ENCODE measurements around the gene SPANXN4.

The SPANXN4 gene

GRCh38 chrX:143025628-143026027 is at the start of gene SPANXN4:
SPANXN4 (plus strand) TSS chrX:143025928; CDS start chrX:143026015, 87 bp downstream.
- DNase-seq (ENCODE audit: low spot score): no peak

- DNase-seq (ENCODE audit: low spot score): no peak
Observed at GRCh38 chrX:142977128-142977914, 48.4 kb upstream of the SPANXN4 start.

GRCh38 chrX:142978130-142978684 is 47.5 kb upstream of the SPANXN4 start:
- no peak for DNase-seq (ENCODE audit: low spot score)

- DNase-seq (ENCODE audit: low spot score): no peak
Observed at GRCh38 chrX:142982679-142983078, 43.0 kb upstream of the SPANXN4 start.

- no peak for DNase-seq (ENCODE audit: low spot score)
Observed at GRCh38 chrX:142994988-142995387, 30.7 kb upstream of the SPANXN4 start.

GRCh38 chrX:142998447-142999198 is 27.1 kb upstream of the SPANXN4 start:
- DNase-seq (ENCODE audit: low spot score): no peak

GRCh38 chrX:142999199-142999701 is 26.5 kb upstream of the SPANXN4 start:
- no peak for DNase-seq (ENCODE audit: low spot score)

GRCh38 chrX:143002206-143002605 is 23.5 kb upstream of the SPANXN4 start:
- no peak for DNase-seq (ENCODE audit: low spot score)

- no peak for DNase-seq (ENCODE audit: low spot score)
Observed at GRCh38 chrX:143017272-143017671, 8.5 kb upstream of the SPANXN4 start.

GRCh38 chrX:143027275-143027674 is 1.5 kb downstream of the SPANXN4 start:
- DNase-seq (ENCODE audit: low spot score): no peak

- no peak for DNase-seq (ENCODE audit: low spot score)
Observed at GRCh38 chrX:143047511-143047910, 21.8 kb downstream of the SPANXN4 start.

GRCh38 chrX:143058120-143058519 is 32.4 kb downstream of the SPANXN4 start:
- DNase-seq (ENCODE audit: low spot score): no peak

- no peak for DNase-seq (ENCODE audit: low spot score)
Observed at GRCh38 chrX:143081231-143081630, 55.5 kb downstream of the SPANXN4 start.

GRCh38 chrX:143082537-143082936 is 56.8 kb downstream of the SPANXN4 start:
- DNase-seq (ENCODE audit: low spot score): no peak

Measured in hematopoietic multipotent progenitor cell treated with erythropoietin and hydrocortisone succinate and interleukin-3 and kit ligand, for 15 days (in vitro differentiated cells).